ENCODE data around the gene GSKIP.
"Not testable (repeated sequence)": the region's sequence is repeated elsewhere in the genome, so short reads cannot be mapped to it uniquely, and the experiment has no call there.

Gene GSKIP, protein sequence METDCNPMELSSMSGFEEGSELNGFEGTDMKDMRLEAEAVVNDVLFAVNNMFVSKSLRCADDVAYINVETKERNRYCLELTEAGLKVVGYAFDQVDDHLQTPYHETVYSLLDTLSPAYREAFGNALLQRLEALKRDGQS
- total RNA-seq, result 16.4 to 67.1 (median 33.6) reads per million in 17 experiments

DNA sequence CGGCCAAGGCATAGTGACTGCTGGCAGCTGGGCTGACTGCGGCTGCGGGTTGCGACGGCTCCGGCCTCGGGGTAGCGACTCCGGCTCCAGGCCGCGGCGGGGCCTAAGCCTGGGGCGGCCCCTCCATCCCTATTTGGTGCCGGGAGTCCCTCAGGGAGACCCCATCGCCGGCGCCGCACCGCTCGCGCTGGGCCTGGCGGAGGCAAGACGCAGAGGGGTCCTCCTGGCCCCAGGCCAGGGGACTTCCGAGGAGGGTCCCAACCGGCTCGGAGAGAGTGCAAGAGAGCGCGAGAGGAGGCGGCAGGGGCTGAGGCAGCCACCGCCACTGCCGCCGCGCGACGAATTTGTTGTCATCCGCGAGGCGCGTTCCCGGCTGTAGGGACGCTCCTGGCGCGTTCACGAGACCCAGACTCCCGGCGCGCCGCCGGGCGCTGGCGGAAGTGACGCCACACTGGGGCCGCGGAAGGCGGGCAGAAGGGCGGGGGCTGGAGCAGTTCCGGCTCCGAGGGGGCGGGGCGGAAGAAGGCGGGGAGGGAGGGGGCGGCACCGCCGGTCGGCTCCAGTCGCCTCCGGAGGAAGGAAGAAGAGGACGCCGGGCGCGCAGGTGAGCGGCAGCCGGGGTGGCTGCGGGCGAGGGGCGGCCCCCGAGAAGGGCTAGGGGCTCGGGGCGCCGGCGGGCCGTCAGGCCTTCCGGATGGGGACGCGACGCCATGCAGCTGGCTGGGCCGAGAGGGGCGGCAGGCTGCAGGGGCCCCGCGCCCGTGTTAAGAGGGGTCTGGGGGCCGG lies at the start of gene GSKIP, which contains the start of gene ATG2B:
Gene GSKIP, plus strand, starts transcription at position 562 of the 786 bp plus-strand sequence. CDS start 18,722 bp downstream, outside the sequence.
Gene ATG2B, minus strand, starts transcription at position 377 of the 786 bp plus-strand sequence. Its CDS starts 365 bp downstream, at position 12.
- peak; percentile 96 to 99 (median 97) for DNase-seq

DNA sequence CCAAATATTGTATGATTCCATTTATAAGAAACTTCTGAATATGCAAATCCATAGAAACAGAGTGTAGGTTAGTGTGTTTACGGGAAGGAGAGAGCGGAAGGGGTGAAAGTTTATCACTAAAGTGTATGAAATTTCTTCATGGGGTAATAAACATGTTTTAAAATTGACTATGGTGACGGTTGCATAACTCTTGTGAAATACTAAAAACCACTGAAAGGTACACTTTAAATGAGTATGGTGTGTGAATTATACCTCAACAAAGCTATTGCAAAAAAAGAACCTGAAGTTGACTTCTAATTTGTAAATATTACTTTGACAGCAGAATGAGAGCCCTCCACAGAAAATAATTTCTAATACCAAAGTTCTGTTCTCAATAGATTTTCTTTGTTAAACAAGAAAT lies 47.2 kb upstream of the GSKIP start:
- DNase-seq, result no peak

DNA sequence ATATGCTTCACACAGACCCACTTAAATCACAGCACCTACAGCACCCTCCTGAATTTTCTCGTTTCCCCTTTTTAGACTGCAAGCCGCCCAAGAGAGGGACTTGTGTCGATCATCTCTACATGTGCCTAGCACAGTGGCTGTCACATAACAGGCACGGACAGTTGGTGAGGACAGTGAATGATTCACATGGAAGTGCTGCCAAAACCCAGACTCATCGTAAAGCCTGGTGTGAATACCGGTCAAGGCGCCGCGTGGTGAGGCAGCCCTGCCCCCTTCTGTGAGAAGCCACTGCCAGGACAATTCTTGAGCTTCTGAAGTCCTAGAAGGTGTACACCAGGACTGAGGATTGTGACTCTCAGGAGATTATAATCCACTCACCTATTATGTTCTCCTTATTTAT lies 44.5 kb upstream of the GSKIP start:
- no peak for DNase-seq

DNA sequence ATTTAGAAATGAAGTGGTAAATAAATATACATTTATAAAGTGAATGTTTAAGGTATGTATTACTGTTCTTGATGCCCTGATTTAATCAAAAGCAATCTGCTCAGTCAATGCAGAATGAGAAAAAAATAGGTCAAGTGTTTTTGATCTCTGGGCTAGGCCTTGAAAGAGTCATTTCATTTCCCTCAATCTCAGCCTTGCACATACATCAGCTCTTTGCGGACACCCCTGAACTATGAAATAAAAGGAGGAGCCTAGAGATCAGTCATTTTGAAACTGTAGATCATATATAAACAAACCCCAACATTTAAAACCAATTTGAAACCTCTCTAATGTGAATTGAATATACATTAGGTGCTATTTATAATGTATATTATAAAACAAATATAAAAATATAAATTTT lies 42.7 kb upstream of the GSKIP start:
- no peak for DNase-seq

DNA sequence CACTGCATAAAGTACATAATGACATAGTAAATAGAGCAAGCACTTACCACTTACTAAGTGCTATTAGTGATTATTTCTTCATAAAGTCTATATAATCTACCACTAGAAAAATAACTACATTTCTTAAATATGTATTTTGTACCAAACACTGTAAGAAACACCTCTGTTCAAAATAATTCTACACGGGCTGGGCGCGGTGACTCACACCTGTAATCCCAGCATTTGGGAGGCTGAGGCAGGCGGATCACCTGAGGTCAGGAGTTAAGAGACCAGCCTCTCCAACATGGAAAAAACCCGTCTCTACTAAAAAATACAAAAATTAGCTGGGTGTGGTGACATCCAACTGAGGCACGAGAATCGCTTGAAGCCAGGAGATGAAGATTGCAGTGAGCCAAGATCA lies 39.1 kb upstream of the GSKIP start:
- no peak for DNase-seq

DNA sequence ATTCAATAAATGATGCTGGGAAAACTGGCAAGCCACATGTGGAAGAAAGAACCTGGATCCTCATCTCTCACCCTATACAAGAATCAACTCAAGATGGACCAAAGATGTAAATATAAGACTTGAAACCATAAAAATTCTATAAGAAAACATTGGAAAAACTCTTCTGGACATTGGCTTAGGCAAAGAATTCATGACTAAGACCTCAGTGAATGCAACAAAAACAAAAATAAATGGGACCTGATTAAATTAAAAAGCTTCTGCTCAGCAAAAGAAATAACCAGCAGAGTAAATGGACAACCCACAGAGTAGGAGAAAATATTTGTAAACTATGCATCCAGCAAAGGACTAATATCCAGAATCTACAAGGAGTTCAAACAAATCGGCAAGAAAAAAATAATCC lies 24.8 kb upstream of the GSKIP start:
- no peak for DNase-seq

DNA sequence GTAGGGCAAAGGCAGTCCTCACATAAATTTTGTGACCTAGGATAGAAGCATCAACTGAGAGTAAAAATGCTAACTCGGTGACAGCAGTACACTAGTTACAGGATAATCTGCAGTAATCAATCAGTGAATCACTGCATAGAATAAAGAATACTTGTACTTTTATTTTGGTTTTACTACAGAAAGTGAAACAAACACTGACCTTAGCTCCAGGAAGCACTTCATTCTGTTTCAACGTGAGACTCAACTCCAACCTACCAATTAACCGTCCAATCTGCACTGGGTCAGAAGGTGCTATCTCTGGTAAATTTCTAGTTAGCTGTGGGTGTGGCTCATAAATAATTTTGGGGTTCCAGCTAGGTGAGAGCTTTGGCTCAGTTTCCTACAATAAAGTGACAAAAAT lies 22.0 kb upstream of the GSKIP start:
- DNase-seq, result no peak

DNA sequence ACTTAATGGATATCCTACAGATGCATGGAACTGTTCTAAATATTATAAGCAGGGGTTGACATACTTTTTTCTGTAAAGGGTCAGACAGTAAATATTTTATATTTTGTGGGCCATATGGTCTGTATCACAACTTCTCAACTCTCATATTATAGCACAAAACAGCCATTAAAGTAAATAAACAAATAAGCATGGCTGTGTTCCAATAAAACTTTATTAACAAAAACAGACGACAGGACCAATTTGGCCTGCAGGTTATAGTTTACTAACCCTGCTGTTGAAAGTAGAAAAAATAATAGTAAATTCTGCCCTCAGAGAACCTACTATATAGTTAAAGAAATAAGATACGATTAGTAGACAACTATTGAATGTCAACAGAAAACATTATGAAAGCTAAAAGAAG lies 17.7 kb upstream of the GSKIP start:
- DNase-seq, result no peak

DNA sequence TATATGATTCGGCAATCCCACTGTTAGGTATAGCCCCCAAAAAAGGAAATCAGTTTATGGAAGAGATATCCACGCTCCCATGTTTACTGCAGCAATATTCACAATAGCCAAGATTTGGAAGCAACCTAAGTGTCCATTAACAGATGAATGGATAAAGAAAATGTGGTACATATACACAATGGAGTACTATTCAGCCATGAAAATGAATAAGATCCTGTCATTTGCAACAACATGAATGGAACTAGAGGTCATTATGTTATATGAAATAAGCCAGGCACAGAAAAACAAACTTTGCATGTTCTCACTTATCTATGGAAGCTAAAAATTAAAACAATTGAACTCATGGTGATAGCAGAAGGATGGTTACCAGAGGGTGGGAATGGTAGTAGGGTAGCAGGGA lies 15.4 kb upstream of the GSKIP start:
- DNase-seq, result not testable (repeated sequence)

DNA sequence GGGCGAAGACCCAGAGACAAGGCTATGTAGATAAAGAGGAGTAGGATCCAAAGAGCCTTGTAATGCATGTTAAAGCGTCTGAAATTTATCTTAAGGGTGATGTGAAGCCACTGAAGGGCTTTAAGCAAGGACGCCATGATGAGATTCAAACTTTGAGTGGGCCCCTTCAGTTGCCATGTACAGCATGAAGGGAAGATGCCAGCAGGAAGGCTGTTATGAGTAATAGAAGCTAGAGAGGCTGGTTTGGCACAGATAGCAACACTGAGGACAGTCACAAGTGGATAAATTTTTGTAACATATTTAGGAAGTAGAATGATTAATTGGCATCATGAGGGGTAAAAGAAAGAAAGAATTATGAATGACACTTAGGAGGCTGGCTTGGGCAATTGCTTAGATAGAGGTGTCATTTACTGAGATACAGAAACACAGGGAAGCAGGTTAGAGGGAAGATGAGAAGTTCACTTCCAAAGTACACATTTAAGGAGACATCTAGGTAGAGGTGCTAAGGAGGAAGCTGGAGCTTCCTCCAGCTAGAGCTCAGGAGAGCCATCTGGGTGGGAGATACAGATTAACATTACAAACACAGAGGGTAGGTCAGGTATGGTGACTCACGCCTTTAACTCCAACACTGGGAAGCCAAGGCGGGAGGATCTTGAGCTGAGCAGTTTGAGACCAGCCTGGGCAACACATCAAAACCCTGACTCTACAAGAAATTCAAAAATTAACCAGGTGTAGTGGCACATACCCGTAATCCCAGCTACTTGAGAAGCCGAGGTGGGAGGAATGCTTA lies 13.8 kb upstream of the GSKIP start:
- DNase-seq, result peak in 3 of 4 experiments; percentile 2 to 11 (median 3)

DNA sequence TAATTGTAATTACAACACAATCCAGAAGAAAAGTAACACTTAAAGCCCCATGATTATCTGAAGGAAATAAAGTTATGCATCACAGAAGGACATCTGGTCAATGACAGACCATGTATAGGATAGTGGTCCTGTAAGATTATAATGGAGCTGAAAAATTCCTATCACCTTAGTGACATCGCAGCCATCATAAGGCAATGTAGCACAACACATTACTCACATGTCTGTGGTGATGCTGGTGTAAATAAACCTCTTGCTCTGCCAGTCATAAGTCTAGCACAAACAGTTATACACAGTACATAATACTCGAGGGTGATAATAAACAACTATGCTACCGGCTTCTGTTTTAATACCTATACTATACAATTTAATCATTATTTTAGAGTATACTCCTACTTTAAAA lies 11.3 kb upstream of the GSKIP start:
- DNase-seq, result no peak

DNA sequence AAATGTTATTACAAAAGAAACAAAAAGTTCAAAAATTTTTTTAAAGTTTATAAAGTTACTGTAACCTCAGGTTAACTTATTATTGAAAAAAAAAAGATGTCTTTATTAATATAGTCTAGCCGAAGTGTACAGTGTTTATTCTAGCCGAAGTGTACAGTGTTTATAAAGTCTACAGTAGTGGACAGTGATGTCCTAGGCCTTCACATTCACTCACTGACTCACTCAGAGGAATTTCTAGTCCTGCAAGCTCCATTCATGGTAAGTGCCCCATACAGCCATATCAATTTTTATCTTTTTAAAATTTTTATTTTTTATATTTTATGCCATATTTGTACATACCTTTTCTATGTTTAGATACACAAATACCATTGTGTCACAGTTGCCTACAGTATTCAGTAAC lies 10.6 kb upstream of the GSKIP start:
- DNase-seq, result no peak

DNA sequence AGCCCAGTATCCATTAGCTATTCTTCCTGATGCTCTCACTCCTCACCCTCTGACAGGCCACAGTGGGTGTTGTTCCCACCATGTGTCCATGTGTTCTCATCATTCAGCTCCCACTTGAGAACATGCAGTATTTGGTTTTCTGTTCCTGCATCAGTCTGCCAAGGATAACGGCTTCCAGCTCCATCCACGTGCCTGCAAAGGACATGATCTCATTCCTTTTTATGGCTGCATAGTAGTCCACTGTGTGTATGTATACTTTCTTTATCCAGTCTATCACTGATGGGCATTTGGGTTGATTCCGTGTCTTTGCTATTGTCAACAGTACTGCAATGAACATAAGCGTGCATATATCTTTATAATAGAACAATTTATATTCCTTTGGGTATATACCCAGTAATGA lies 9.1 kb upstream of the GSKIP start:
- no peak for DNase-seq

DNA sequence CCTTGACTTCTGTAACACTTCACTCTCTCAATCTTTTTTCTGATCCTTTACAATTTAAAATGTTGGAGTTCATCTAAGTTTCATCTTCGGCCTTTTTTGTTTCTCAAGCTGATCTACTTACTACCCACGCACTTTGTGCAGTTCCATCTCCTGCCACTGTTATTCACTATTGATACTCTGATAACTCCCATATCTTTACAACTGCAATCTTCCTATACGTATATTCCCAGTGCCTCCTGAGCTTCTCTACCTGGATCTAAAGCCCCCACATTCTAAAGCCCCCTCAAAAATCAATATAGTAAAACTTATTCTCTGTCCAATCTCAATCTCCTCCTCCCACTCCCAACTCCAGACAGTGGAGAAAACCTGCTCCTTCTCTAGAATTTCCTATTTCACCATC lies 6.1 kb upstream of the GSKIP start:
- DNase-seq, result no peak

DNA sequence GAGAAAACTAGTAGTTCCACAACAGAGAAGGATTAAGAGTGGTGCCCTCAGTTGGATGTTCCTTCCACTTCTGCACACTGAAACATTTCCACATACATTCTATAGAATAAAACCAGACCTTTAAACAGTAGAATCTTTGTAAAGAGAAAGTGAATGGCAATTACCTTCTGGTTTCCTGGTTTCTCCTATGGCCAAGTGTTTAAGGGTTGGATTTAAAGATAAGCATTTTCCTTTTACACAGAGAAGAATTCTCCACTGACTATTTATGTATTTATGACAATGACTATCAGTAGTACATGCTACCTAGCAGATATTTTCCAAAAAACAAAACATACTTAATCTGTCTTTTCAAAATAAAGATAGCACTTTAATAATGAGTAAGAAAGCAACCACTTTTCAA lies 3.4 kb upstream of the GSKIP start:
- peak in 1 of 4 experiments; percentile 4 for DNase-seq

DNA sequence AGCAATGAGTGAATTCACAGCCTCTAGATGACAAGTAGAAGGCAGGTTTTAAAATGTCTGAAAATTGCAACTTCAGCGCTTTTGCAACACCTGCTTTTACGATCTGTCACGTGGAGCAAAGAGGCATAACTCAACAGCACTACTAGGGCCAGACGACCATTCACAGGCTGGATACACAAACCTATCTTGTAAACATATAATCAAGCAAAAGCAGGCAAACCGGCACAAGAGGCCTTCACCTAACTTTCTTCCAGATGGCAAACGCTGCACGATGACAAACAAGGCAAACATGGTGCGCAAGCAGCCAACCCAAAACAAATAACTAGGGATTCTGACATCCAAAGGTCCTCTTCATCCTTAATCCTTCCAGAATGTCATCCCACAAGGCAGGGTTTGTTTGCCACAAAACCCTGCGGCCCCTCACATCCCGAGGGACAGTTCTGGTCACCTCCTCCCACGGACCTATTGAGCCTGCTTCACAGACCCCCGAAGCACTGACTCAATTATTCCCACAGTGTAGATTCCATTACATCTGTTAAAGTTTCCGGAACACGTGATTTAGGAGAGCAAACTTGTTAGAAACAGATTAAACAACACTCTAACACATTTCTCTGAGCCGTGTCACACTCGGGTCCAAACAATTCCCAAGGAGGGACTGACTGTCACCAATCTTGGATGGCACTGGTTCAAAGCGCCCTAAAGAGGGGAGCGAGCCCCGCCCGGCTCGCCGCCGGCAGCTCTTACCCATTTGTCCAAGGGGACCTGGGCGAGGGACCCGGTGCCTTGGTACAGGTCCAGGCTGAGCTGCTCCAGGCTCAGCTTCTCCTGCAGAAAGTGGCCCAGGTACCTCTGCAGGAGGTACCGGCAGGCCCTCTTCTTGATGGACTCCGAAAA lies 1.0 kb upstream of the GSKIP start:
- peak; percentile 10 to 41 (median 20) for DNase-seq

DNA sequence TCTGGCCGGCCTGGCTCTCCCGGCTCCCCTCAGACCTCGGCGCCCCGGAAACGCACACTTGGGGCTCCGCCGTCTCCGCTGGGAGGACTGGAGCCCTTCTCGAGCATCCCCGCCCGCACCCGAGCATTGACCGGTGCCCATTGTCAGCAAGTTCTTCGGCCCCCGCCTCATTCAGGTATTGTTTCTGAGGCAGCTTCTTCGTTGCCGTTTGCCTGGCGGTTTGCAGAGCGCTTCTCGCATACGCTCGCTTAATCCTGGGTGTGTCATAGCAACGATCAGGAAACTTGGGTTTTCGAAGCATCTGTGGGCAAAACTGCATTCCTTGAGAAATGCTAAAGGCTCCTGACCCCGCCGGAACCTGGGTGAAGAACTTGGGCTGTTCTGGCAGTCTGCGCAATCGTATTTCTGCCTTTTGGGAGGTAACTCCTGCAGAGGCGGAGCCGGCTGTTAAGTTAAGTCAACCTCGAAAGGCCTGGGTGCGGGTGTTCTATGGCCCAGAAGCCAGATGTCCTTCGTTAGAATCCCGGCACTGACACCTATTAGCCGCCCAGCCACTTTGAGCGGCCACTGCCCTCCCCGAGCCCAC lies 518 bp downstream of the GSKIP start:
- peak; percentile 41 to 60 (median 55) for DNase-seq

DNA sequence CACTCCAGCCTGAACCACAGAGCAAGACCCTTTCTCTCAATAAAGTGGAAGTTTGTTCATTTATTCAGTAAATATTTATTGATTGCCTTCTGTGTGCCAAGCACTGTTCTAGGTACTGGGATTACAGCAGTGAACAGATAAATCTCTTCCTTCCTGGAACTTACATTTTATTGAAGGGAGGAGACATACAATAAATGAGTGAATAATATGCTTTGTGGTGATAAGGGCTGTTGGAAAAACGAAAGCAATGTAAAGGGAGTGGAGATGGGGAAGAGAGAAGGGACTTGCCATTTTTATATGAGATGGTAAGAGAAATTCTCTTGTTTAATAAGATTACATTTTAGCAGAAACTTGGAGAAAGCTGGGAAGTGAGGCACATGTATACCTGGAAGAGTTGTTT lies 1.6 kb downstream of the GSKIP start:
- no peak for DNase-seq

DNA sequence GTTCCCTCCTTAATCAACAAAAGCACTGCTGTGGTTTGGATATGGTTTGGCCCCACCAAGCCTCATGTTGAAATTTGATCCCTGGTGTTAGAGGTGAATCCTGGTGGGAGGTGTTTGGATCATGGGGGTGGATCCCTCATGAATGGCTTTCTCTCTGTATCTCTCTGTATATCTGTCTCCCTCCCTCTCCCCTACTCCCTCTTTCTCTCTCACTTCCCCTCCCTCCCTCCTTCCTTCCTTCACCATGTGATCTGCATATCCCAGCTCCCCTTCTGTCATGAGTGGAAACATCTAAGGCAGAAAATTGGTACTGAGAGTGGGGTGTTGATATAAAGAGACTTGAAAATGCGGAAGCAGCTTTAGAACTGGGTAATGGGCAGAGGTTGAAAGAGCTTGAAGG lies 5.2 kb downstream of the GSKIP start:
- no peak for DNase-seq

DNA sequence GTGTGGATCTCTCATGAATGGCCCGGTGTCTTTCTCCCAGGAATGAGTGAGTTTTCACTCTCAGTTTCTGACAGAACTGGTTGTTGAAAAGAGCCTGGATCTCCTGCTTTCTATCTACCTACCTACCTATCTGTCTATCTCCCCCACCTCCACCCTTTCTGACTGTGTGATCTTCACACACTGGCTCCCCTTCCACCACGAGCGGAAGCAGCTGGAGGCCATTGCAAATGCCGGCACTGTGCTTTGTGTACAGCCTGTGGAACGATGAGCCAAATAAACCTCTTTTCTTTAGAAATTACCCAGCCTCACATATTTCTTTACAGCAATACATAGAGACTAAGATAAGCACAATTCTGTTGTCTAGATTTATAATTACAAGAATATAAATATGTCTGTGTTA lies 7.2 kb downstream of the GSKIP start:
- DNase-seq, result no peak

DNA sequence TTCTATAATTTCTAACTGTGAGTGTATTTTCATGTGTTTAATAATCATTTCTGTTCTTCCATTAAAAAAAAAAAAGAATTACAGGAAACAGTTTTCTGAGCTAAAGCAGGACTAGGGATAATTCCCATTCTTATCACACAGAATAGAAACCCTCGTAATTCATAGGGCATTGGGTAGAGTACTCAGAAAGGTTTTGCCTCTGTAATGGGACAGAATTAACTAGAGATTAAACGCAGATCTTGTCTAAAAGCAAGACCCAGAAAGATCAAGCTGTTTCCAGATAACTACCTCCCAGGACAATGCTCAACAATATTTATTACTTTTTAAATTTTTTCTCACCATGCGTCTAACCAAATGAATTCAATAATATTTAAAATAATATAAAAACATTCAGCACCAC lies 10.2 kb downstream of the GSKIP start:
- no peak for DNase-seq

DNA sequence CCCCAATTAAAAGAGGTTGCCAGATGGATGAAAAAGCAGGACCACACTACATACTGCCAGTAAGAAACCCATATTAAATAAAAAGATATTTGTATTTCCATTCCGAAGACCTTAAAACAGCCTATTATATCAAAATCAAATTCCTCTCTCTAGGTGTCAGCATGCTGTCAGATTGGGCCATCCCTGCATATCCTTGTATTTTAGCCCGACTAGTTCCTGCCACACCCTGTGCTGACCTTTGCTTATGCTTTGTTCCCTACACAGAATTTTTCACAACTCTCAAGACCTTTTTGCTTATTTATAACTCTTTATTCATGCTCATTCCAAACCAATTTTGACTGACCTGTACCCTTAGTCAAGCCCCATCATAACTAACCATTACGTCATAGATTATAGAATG lies 12.8 kb downstream of the GSKIP start:
- DNase-seq, result no peak

Measured in suppressor macrophage (primary cell).